Left ventricle myocardium inferior (tissue), 1 donor: ENCODE measurements around the gene ROBO3. TPM values are rescaled to one million over a fixed set of nuclear protein-coding genes. Genes with fewer than 3 reads are reported as not detected.
A peak's percentile ranks its signal among the peaks of the same experiment; 100 is the strongest.

Experiments
- DNase-seq: peaks from one replicate; pipeline ENCODE4 v3.0.0-alpha.2; 2020
- H3K27ac ChIP-seq: fragments of 200-600 bp; replicated peaks from 2 replicates; pipeline ENCODE4 v1.8.0; 2021
- H3K27me3 ChIP-seq: fragments of 200-600 bp; 2 replicates; pipeline ENCODE4 v1.8.0; 2021; ENCODE audit warnings: low read depth
- H3K36me3 ChIP-seq: fragments of 200-600 bp; 2 replicates; pipeline ENCODE4 v1.8.0; 2021
- H3K4me1 ChIP-seq: fragments of 200-600 bp; 2 replicates; pipeline ENCODE4 v1.8.0; 2021
- H3K4me3 ChIP-seq: fragments of 200-600 bp; 2 replicates; pipeline ENCODE4 v1.8.0; 2021; ENCODE audit warnings: mild to moderate bottlenecking, moderate library complexity
- H3K9me3 ChIP-seq: fragments of 200-600 bp; replicated peaks from 2 replicates; pipeline ENCODE4 v1.8.0; 2021
- CTCF ChIP-seq: fragments of 200-600 bp; IDR thresholded peaks from 2 replicates; pipeline ENCODE4 v1.8.0; 2021; ENCODE audit warnings: antibody characterized with exemption, mild to moderate bottlenecking, borderline replicate concordance
- intact Hi-C: fragments of 100-400 bp; cut with micrococcal nuclease; formaldehyde crosslinking; loops from one replicate; pipeline ENCODE4 v1.11.0; 2022
- total RNA-seq: library from RNA; stranded (reverse); fragmentation: NEBNext Ultra II Directional; extraction: Animal tissue kit (Norgen Biotek cat#: 25700); gene quantifications from one replicate; pipeline ENCODE4 v1.2.1, GENCODE V29; 2021
- donor health status: DM: no; HTN: yes; CAD: no; lungs with severe emphysema.

Gene ROBO3
- total RNA-seq, 1 donor from 2014 or later, result 3.9 TPM

- H3K9me3 ChIP-seq, result no peaks in the 10 kb centered on the region
- no peaks in the 10 kb centered on the region for H3K36me3 ChIP-seq
- peaks cover 30% of the 10 kb centered on the region for H3K27me3 ChIP-seq
- intact Hi-C loops, result no loop called here
- H3K4me3 ChIP-seq, result no peak overlapping the region
- peak overlapping the region; percentile 90 for H3K27ac ChIP-seq
- H3K4me1 ChIP-seq, result peaks cover 17% of the 10 kb centered on the region
- DNase-seq, result no peak
- TF ChIP-seq CTCF, result no peak
Observed at GRCh38 chr11:124919898-124920297, 54.7 kb downstream of the ROBO3 start.

GRCh38 chr11:124920356-124920755, 55.1 kb downstream of the ROBO3 start:
- intact Hi-C loops, result no loop called here
- no peaks in the 10 kb centered on the region for H3K36me3 ChIP-seq
- no peaks in the 10 kb centered on the region for H3K9me3 ChIP-seq
- peak overlapping the region; percentile 67 for H3K4me3 ChIP-seq
- TF ChIP-seq CTCF, result no peak
- H3K27me3 ChIP-seq, result peaks cover 30% of the 10 kb centered on the region
- peaks cover 17% of the 10 kb centered on the region for H3K4me1 ChIP-seq
- no peak for DNase-seq
- H3K27ac ChIP-seq, result peak overlapping the region; percentile 90

- no peak for TF ChIP-seq CTCF
Observed at GRCh38 chr11:124920870-124921609, 55.8 kb downstream of the ROBO3 start.

GRCh38 chr11:124922831-124923230, 57.6 kb downstream of the ROBO3 start:
- peaks cover 30% of the 10 kb centered on the region for H3K27me3 ChIP-seq
- intact Hi-C loops, result no loop called here
- H3K9me3 ChIP-seq, result no peaks in the 10 kb centered on the region
- DNase-seq, result no peak
- H3K27ac ChIP-seq, result no peak overlapping the region
- peaks cover 17% of the 10 kb centered on the region for H3K4me1 ChIP-seq
- no peaks in the 10 kb centered on the region for H3K36me3 ChIP-seq
- TF ChIP-seq CTCF, result no peak
- no peak overlapping the region for H3K4me3 ChIP-seq

More at GRCh38 chr11:124920870-124921609, 55.8 kb downstream of the ROBO3 start:
- peak overlapping the region; percentile 67 for H3K4me3 ChIP-seq
- peak; percentile 81 for DNase-seq
- H3K27me3 ChIP-seq, result peaks cover 30% of the 10 kb centered on the region
- peaks cover 17% of the 10 kb centered on the region for H3K4me1 ChIP-seq
- peak overlapping the region; percentile 90 for H3K27ac ChIP-seq
- intact Hi-C loops, result no loop called here
- no peaks in the 10 kb centered on the region for H3K36me3 ChIP-seq
- H3K9me3 ChIP-seq, result no peaks in the 10 kb centered on the region

GRCh38 chr11:124923296-124923695, 58.1 kb downstream of the ROBO3 start:
- TF ChIP-seq CTCF, result no peak
- Histone ChIP-seq H3K36me3 (no peaks in the 10 kb centered on the region), H3K9me3 (no peaks in the 10 kb centered on the region), H3K4me3 (no peak overlapping the region), H3K27ac (no peak overlapping the region), H3K27me3 (peaks cover 30% of the 10 kb centered on the region), H3K4me1 (peaks cover 17% of the 10 kb centered on the region)
- intact Hi-C loops, result no loop called here
- DNase-seq, result no peak
